Activated T-cell treated with anti-CD3 and anti-CD28 coated beads for 48 hours (primary cell): ENCODE results near the gene DPF3.
"Not testable (repeated sequence)": the region's sequence is repeated elsewhere in the genome, so short reads cannot be mapped to it uniquely, and the experiment has no call there.

Experiments used
- DNase-seq: peaks from one replicate; pipeline ENCODE4 v3.0.0-alpha.2; 2020; ENCODE audit warnings: low read depth

Gene DPF3

GRCh38 chr14:72771561-72771960 is 122.3 kb downstream of the DPF3 start:
- no peak for DNase-seq

DNA sequence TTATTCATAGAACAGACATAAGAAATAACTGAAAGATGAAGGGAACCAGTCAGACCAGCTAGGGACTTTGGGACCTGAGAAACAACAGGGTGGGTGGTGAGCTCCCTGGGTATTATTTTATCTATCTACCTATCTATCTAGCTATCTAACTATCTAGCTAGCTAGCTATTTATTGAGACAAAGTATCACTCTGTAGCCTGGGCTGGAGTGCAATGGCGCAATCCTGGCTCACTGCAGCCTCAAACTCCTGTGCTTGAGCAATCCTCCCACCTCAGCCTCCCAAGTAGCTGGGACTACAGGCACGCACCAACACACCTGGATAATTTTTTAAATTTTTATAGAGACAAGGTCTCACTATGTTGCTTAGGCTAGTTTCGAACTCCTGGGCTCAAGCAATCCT is 127.6 kb downstream of the DPF3 start:
- no peak for DNase-seq

- no peak for DNase-seq
Observed at GRCh38 chr14:72763892-72764291, 130.0 kb downstream of the DPF3 start.

GRCh38 chr14:72759670-72760069 is 134.2 kb downstream of the DPF3 start:
- no peak for DNase-seq

DNA sequence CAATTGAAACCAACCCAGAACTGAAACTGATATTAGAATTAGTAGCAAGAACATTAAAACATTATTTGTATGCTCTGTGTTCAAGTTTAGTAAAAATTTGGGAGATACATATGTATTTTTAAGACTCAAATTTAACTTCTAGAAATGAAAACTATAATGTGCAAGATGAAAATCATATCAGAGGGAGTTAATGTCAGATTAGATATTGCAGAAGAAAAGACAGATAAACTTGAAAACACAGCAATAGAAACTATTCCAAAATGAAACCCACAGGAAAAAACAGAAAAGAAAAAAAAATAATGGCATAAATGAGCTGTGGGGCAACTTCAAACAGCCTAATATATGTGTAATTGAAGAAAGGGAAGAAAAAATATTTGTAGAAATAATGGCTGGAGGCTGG is 134.9 kb downstream of the DPF3 start:
- DNase-seq, result no peak

DNA sequence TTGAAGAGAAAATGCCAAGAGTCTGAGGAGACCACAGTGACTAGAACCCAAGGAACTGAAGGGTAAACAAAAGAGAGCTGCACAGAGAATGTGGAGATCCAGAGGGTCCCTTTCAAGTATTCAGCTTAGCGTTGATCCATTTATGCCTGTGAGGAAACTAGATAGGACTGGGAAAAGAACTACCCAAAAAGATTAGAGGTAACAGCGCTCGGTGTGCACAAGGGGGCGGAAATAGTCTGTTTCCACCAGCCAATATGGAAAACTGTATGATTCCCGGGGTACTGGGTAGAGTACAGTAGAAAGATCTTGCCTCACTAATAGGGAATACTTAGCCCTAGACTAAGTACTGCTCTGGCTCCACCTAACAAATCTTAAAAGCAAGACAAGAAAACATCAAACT is 135.5 kb downstream of the DPF3 start:
- DNase-seq, result no peak

DNA sequence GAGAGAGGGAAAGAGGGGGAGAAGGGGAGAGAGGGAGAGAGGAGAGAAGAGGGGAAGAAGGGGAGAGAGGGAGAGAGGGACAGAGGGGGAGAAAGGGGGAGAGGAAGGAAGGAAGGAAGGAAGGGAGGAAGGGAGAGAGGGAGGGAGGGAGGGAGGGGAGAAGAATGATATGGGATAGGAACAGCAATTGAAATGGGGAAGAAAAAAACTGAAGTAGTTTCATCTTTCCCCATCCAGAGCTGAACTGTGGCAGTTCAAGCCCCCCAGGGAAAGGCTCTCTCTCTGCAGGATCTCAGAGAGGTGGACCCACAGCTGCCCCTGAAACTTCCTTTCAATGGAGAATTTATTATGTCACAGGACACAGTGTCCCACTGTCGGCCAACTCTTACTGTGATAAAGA is 136.9 kb downstream of the DPF3 start:
- DNase-seq, result no peak

- DNase-seq, result no peak
Observed at GRCh38 chr14:72755766-72756165, 138.1 kb downstream of the DPF3 start.

DNA sequence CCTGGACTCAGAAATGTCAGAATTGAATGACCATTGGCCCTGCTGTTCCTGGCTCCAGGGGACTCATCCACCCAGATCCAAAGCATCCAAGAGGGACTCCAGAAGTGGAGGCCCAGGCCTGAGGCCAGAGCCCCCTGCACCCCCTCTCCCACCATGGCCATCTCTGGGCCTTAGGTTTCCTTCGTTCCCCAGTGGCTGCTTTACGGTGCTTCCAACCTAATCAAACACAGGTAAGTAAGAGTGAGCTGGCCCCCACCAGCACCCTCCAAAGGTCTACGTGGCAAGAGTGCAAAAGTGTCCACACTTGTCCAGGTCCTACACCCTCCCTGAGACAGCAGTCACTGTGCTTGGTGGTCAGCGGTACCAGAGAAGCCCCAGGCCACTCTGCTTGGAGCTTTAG is 139.0 kb downstream of the DPF3 start:
- no peak for DNase-seq

GRCh38 chr14:72753879-72754400 is 140.0 kb downstream of the DPF3 start:
- no peak for DNase-seq

GRCh38 chr14:72753044-72753710 is 140.7 kb downstream of the DPF3 start:
- DNase-seq, result no peak

DNA sequence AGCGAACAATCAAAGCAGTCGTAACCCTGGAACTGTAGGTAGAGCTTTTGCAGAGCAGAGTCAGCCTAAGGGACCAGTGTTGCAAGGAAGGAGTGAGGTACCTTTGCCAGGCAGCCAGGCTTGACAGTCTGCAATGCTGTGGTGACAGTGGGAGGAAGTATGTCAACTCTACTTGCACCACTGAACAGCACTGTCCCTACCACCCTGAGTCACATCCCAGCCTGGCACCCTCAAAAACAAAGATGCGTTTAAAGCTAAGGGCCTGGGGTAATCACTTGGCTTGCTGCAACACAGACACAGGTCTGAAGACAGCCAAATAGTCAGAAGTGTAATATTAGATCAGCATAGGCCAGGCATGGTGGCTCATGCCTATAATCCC is 141.9 kb downstream of the DPF3 start:
- DNase-seq, result no peak

- DNase-seq, result no peak
Observed at GRCh38 chr14:72751276-72752033, 142.4 kb downstream of the DPF3 start.

DNA sequence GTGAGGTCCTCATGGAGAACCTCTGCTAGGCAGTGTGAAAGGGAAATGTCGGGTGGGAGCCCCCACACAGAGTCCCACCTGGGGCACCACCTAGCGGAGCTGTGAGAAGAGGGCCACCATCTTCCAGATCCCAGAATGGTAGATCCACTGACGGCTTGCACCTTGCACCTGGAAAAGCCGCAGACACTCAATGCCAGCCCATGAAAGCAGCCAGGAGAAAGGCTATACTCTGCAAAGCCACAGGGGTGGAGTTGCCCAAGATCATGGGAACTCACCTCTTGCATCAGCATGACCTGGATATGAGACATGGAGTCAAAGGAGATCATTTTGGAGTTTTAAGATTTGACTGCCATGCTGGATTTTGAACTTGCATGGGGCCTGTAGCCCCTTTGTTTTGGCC is 145.0 kb downstream of the DPF3 start:
- DNase-seq, result not testable (repeated sequence)

GRCh38 chr14:72747652-72748051 is 146.2 kb downstream of the DPF3 start:
- no peak for DNase-seq

GRCh38 chr14:72745991-72746980 is 147.6 kb downstream of the DPF3 start:
- DNase-seq, result no peak

- no peak for DNase-seq
Observed at GRCh38 chr14:72745546-72745945, 148.4 kb downstream of the DPF3 start.

DNA sequence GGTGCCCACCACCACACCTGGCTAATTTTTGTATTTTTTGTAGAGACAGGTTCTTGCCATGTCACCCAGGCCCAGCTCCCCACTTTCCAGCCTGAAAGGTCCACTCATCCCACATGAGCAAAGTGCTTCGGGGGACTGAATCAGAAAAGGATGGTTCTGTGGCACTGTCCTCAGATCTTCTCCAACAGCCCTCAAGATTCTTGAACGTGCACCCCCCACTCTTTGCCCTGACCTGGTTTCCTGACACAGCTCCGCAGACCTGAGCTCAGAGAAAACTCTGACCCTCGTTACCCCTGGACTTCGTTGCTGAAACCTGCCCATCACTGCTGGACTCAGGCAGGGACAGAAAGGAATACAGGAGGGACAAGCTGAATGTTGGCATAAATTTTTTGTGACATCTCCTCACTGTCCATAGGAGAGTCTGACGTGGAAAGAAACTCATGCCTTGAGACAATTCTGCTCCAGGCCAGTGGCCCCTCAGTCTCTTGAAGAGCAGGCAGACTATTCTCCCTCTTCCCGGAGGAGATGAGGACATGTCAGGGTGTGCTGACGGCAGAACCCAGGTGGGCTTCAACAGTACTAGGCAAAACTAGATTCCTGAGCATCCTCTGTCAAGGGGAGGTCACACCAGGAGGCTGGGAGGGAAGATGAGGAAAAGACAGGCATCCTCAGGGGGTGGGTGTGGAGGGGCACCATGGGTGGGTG is 149.3 kb downstream of the DPF3 start:
- DNase-seq, result no peak

- no peak for DNase-seq
Observed at GRCh38 chr14:72743626-72744025, 150.3 kb downstream of the DPF3 start.

GRCh38 chr14:72742838-72743195 is 151.1 kb downstream of the DPF3 start:
- no peak for DNase-seq

DNA sequence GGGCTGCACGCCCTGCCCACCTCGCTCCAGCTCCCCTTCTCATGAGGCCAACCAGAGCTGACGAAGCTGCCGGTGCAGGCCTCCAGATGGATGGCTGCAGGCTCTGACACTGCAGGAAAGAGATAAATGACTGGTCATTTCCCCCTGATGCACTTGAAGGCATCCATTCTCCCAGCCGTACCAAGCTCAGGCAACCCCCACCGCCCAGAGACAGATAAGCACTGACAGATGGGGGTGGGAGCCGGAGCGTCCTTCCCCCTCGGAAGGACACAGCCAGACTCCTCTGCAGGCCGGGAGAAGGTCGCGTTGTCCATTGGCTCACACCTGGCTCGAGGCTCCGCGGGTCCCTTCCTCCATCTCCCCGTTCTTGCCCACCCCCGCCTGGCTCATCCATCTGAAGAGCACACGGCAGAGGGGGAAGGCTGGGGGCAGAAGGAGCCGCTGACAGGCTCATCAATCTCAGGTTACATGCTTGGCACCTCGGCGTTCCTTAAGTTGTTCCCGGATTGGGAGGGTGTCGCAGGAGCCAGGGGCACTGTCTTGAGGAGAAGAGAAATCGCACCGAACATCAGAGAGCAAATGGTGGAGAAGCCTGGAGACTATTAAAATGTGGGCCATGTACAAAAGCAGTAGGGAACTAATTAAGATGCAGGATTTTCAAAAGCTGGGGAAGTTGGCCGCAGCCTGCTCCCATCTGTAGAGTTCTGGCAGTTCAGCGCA is 151.6 kb downstream of the DPF3 start:
- no peak for DNase-seq
